NT2/D1 (cell line): ENCODE results near the gene ARAF.

ENCODE experiments used
- DNase-seq: peaks from one replicate; pipeline ENCODE4 v3.0.0-alpha.2; 2011; ENCODE audit warnings: low read depth, low spot score
- H3K27me3 ChIP-seq: 2 replicates; pipeline ENCODE4 v1.6.0; 2011; ENCODE audit warnings: mild to moderate bottlenecking; ENCODE audit not compliant: insufficient read length, insufficient read depth
- H3K36me3 ChIP-seq: 2 replicates; pipeline ENCODE4 v1.6.1; 2011; ENCODE audit warnings: mild to moderate bottlenecking, low read length, mixed read lengths; ENCODE audit not compliant: insufficient read depth, insufficient read length
- H3K4me1 ChIP-seq: 2 replicates; pipeline ENCODE4 v1.5.1; 2011; ENCODE audit not compliant: insufficient read depth, insufficient read length
- H3K4me3 ChIP-seq: 2 replicates; pipeline ENCODE4 v1.5.1; 2011; ENCODE audit warnings: low read depth; ENCODE audit not compliant: insufficient read length
- H3K9ac ChIP-seq: 2 replicates; pipeline ENCODE4 v1.6.0; 2011; ENCODE audit warnings: low read depth; ENCODE audit not compliant: insufficient read length
- H3K9me3 ChIP-seq: 2 replicates; pipeline ENCODE4 v1.5.1; 2011; ENCODE audit warnings: mild to moderate bottlenecking, low read length; ENCODE audit not compliant: insufficient read depth
- SUZ12 ChIP-seq: IDR thresholded peaks from 2 replicates; pipeline ENCODE4 v1.6.1; 2011; ENCODE audit not compliant: insufficient read length, insufficient read depth; ENCODE audit errors: extremely low read depth
- YY1 ChIP-seq: IDR thresholded peaks from 2 replicates; pipeline ENCODE4 v1.6.1; 2011; ENCODE audit not compliant: insufficient read length, insufficient read depth
- ZNF274 ChIP-seq: IDR thresholded peaks from 2 replicates; pipeline ENCODE4 v1.6.1; 2011; ENCODE audit warnings: mild to moderate bottlenecking, low read depth, low read length

ARAF gene

GRCh38 chrX:47614618-47615017 lies 53.6 kb downstream of the ARAF start:
- H3K36me3 ChIP-seq: no peaks in the 10 kb centered on the region

GRCh38 chrX:47618923-47619485 lies 58.0 kb downstream of the ARAF start:
- peaks cover 48% of the 10 kb centered on the region for H3K27me3 ChIP-seq
- TF ChIP-seq ZNF274 (no peak), SUZ12 (no peak), YY1 (no peak)
- peak overlapping the region; percentile 44 for H3K4me3 ChIP-seq
- DNase-seq: no peak
- H3K9ac ChIP-seq: no peak overlapping the region
- peaks cover 5% of the 10 kb centered on the region for H3K4me1 ChIP-seq
- no peaks in the 10 kb centered on the region for H3K36me3 ChIP-seq
- no peaks in the 10 kb centered on the region for H3K9me3 ChIP-seq

More at GRCh38 chrX:47614618-47615017, 53.6 kb downstream of the ARAF start:
- Histone ChIP-seq H3K4me3 (no peak overlapping the region), H3K9ac (no peak overlapping the region), H3K4me1 (no peaks in the 10 kb centered on the region), H3K27me3 (peaks cover 19% of the 10 kb centered on the region), H3K9me3 (no peaks in the 10 kb centered on the region)
- DNase-seq: no peak
- TF ChIP-seq YY1: no peak
- no peak for TF ChIP-seq ZNF274
- no peak for TF ChIP-seq SUZ12

- H3K27me3 ChIP-seq: peaks cover 48% of the 10 kb centered on the region
- H3K36me3 ChIP-seq: no peaks in the 10 kb centered on the region
- DNase-seq: peak; percentile 74
- H3K9ac ChIP-seq: no peak within 1 kb of the TSS
- no peaks in the 10 kb centered on the region for H3K9me3 ChIP-seq
- TF ChIP-seq SUZ12 (no peak), YY1 (no peak), ZNF274 (no peak)
- H3K4me3 ChIP-seq: peak within 1 kb of the TSS; percentile 44
- H3K4me1 ChIP-seq: peaks cover 5% of the 10 kb centered on the region
These were observed 58.7 kb downstream of the ARAF start, which contains the start of gene SYN1 for GRCh38 chrX:47619486-47620302. TSS of gene SYN1 (minus strand) at chrX:47619857. CDS start at chrX:47619728, 129 bp downstream.

- H3K4me1 ChIP-seq: peaks cover 5% of the 10 kb centered on the region
- no peak overlapping the region for H3K9ac ChIP-seq
- DNase-seq: no peak
- no peak for TF ChIP-seq SUZ12
- no peak for TF ChIP-seq YY1
- TF ChIP-seq ZNF274: no peak
- no peaks in the 10 kb centered on the region for H3K36me3 ChIP-seq
- H3K9me3 ChIP-seq: no peaks in the 10 kb centered on the region
- H3K27me3 ChIP-seq: peaks cover 48% of the 10 kb centered on the region
- no peak overlapping the region for H3K4me3 ChIP-seq
These were observed 59.3 kb downstream of the ARAF start for GRCh38 chrX:47620303-47620685.
